ACHN (cell line): ENCODE data around the gene TTBK1.

ENCODE experiments used
- DNase-seq: peaks from one replicate; pipeline ENCODE4 v3.0.0-alpha.2; 2015
- in situ Hi-C: cut with HindIII; loops from 2 replicates; pipeline ENCODE4 v1.10.0; 2017; ENCODE audit warnings: low sequenced_read_pairs, low pct_ligation_motif_present, low pct_unique_long_range_greater_than_20kb

The TTBK1 gene

DNA sequence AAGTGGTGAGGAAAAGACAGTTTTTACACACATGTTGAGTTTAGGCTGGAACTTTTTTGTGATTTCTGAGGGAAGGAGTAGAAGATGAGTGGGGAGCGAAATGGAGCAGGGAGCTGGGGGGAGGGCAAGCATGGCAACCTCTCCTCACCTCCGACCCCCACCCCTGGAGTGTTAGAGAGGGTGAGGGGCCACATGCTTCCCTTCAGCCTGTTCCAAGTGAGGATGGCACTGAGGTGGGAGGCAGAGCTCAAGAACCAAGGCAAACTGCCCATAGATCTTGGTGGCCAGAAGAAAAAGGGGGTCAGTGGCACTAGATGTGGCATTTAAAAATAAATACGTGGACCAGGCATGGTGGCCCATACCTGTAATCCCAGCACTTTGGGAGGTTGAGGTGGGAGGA lies 4.8 kb downstream of the TTBK1 start:
- in situ Hi-C loops, result no loop called here
- no peak for DNase-seq

DNA sequence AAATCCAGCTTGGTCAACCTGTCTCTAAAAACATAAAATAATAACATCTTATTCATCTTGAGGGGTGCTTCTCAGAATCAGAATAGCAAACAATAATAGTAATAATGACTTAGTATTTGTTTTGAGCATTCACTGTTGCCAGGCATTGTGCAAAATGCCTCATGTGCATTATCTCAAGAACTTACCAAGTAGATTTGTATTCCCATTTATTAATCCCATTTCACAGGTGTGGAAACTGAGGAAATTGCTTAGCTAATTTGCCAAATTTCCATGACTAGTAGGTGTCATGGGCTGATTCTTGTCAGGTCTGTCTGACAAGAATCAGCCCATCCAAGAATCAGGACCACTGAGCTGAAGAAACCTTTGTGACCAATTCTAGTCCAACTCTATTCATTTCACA lies 5.5 kb downstream of the TTBK1 start:
- in situ Hi-C loops, result no loop called here
- DNase-seq, result no peak

DNA sequence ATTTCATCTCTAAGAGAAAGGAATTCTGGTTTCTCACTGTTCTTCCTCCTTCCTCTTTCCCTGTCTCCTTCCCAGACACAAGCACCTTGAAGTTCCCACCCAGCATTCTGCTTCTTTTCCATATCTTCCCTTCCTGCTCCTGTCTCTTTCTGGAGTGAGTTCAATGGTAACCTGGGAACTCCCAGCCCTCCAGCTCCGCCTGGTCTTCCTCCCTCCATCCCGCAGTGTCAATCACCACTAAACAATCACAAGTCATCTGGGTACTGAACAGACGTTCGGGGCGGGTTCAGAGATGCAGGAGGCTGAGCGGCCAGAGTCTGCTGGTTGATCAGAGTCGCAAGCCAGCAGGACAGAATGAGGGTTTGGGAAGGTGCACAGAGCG lies 7.7 kb downstream of the TTBK1 start:
- no peak for DNase-seq
- in situ Hi-C loops, result no loop called here

DNA sequence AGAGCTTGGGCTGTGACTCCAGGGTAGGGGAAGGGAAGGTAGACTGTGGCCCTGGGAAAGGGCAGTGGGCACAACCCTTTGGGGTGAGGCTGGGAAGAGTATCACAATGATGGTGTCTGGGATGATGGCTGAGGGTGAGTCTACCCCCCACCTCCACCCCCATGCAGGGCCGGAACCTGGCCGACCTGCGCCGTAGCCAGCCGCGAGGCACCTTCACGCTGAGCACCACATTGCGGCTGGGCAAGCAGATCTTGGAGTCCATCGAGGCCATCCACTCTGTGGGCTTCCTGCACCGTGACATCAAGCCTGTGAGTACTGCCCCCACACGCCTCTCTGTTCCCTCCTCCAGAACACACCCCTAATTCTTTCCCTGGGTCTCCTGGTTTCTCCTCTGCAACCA lies 10.1 kb downstream of the TTBK1 start:
- in situ Hi-C loops, result no loop called here
- DNase-seq, result no peak

DNA sequence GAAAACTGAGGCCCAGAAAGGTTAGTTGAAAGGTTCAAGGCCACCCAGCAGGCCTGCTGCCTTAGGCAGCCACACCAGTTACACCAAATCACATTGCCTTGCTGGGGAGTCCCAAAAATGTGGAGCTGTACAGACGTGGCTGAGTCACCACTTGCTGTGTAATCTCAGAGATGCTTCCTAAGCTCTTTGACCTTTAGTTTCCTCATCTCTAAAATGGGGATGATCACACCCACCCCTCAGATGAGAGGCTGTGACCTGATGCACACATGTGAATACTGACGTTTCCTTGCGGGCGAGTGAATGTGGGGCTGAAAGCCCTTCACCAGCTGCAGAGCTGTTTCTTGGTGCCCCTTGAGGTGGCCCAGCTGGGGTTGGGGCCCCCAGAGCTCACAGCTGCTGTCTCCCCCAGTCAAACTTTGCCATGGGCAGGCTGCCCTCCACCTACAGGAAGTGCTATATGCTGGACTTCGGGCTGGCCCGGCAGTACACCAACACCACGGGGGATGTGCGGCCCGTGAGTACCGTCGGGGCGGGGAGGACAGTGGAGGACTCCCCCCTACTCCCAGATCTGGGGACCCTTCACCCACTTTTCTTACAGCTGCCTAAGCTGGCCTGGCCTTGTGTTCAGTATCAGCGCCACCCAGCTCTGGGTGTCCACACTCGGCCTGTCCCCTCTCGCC lies 11.0 kb downstream of the TTBK1 start:
- in situ Hi-C loops, result no loop called here

DNA sequence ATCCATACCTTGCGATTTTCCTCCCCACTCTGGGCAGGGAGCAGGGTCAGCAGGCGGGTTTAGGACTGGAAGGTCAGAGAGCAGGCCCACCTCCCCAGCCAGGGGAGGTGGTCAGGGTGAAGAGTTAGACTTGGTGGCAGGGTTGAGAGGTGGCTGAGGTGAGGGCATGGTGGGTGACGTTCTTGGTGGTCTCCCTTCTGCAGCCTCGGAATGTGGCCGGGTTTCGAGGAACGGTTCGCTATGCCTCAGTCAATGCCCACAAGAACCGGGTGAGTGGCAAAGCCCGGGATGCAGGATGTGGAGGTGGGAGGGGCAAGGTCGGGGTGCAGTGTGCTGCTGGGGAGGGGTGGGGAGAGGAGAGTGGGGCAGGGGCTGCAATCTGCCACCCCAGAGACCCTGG lies 11.6 kb downstream of the TTBK1 start:
- in situ Hi-C loops, result no loop called here
- no peak for DNase-seq

More for the DNA sequence above, 11.0 kb downstream of the TTBK1 start:
- no peak for DNase-seq

DNA sequence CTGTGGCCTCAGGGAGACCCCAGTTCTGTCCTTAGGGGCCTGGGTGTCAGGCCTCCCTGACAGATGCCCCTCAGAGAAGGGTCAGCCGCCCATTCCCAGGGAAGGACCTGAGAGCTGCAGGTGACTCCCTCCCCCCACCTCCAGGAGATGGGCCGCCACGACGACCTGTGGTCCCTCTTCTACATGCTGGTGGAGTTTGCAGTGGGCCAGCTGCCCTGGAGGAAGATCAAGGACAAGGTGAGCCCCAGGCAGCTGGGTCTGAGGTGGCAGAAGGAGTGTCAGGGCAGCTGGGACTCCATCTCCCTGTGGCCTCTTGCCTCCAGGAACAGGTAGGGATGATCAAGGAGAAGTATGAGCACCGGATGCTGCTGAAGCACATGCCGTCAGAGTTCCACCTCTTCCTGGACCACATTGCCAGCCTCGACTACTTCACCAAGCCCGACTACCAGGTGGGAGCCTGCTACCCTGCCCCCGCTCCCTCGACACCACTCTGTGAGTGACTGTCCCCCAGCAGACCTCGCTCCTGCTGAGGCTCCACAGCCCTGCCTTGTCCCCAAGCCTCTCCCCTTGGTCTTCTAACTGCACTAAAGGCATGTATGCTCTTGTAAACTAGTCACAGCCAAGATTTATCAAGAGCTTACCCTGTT lies 12.2 kb downstream of the TTBK1 start:
- no peak for DNase-seq
- in situ Hi-C loops, result no loop called here

DNA sequence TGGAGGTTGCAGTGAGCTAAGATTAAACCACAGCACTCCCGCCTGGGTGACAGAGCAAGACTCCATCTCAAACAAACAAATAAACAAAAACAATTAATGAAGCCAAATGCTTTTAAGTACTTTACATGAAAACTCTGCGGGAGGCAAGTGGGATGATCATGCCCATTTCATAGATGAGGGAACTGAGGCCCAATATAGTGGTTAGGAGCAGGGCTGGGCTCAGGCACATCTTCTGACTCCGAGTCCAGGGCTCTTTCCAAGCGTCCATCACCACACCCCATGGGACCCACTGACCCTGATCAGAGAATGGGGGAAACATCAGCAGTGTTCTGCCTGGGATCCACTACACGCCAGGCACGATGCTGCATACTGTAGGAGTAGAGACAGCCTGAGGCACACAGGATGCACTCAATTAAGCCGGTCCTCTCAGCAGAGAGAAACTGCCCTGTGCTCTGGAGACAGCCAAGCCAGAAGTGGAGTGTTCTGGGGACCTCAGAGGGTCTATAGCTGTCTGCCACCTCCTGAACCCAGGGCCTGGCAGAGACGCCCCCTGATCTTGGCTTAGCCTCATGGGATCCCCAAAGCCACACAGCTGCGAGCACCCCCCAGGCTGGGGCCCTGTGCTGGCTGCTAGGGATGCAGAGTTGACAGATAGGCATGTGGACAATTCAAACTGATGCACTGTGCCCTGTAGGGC lies 13.5 kb downstream of the TTBK1 start:
- in situ Hi-C loops, result no loop called here

DNA sequence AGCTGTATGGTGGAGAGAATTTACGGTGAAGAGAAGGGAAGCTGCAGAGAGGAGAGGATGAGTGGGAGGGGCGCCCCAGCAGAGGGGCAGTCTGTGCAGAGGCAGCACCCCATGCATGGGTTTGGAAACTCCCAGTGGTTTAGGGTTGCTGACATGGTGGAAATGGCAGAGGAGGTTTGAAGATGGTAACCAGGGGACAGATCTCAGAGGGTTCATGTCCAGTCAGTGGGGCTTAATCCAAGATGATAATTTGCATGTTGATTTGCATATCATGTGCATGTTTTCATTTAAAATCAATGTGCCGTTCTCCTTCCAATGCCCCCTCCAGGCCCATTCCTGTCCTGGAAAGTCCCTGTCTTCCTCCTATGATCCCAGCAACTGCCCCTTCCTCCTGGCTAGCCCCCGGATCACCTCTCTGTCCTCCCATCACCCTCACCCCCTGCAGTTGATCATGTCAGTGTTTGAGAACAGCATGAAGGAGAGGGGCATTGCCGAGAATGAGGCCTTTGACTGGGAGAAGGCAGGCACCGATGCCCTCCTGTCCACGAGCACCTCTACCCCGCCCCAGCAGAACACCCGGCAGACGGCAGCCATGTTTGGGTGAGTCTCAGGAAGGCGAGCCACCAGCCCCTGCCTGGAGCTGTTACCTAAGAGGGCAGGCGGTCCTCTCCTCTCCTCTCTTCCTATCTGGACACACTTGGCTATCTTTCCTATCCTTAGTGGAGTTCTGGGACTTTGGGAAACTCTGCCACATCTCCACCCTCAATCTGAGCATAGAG lies 14.3 kb downstream of the TTBK1 start:
- no peak for DNase-seq

More for the DNA sequence above, 13.5 kb downstream of the TTBK1 start:
- DNase-seq, result no peak

DNA sequence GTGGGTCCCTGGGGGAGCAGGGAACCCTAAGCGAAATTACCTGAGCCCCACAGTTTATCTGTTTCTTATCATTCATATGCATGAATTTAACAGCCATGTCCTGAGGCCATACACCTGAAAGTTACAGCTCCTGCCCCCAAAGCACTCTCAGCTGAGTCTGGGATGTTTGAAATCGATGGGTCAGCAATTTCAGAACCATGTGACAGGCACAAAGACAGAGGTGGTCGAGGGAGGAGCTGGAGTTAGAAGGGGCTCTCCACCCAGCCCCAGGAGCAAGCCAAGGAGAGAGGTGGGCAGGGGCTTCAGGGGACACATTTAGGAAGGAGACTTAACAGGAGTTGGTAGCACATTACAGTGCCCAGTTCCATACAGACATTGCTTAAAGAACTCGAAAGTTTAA lies 14.9 kb downstream of the TTBK1 start:
- DNase-seq, result no peak
- in situ Hi-C loops, result no loop called here

More for the DNA sequence above, 14.3 kb downstream of the TTBK1 start:
- in situ Hi-C loops, result no loop called here

DNA sequence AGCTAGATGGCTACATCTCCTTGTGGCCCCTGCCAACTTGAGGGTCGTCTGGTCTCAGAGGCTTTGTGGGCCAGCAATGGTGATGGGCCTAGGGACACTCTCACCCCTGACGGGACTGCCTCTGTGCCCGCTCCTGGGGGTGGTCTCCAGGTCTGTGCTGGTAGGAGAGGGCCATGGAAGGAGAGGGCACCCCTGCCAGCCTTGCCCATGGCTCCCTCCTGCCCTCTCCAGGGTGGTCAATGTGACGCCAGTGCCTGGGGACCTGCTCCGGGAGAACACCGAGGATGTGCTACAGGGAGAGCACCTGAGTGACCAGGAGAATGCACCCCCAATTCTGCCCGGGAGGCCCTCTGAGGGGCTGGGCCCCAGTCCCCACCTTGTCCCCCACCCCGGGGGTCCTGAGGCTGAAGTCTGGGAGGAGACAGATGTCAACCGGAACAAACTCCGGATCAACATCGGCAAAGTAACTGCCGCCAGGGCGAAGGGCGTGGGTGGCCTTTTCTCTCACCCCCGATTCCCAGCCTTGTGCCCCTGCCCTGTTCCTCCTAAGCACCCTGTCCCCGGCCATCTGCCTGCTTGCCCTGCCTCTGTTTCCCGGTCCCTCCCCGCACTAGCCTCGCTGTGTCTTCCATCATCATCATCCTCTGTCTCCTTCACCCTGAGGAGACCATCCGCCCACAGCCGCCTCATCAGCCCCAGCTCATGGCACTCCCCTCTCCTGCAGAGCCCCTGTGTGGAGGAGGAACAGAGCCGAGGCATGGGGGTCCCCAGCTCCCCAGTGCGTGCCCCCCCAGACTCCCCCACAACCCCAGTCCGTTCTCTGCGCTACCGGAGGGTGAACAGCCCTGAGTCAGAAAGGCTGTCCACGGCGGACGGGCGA lies 15.8 kb downstream of the TTBK1 start:
- in situ Hi-C loops, result no loop called here

DNA sequence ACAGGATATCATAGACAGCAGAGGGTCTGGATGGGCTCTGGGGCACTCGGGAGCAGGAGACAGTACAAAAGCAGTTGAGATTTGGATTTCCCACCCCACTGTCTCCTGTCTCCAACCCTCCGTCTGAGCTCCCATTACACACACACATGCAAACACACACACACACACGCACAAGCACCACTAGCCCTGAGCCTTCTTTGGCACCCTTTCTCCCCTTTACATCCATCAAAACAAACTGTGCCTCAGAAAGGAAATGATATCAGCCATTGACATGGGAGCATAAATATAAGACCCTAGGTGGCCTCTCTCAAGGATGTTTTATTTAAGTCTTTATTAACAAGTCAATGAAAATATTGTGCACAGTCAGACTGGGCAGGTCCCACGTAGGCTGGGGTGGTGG lies 17.5 kb downstream of the TTBK1 start:
- in situ Hi-C loops, result no loop called here
- no peak for DNase-seq

More for the DNA sequence above, 15.8 kb downstream of the TTBK1 start:
- DNase-seq, result no peak

DNA sequence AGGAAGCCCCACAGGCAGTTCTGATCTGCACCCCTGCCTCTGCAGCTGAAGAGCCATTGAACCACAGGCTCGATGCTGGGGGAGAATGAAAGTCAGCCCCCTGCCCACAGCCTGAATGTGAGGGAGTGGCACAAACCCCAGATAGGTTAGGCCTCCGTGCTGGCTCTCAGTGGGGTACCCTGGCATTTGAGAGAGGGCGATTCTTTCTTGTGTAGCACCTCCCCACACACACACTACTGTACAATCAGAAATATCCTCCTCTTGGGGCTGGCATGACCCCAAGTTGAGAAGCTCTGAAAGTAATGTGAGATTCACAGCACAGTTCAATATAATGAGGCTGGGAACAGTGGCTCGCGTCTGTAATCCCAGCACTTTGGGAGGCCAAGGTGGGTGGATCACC lies 17.9 kb downstream of the TTBK1 start:
- no peak for DNase-seq
- in situ Hi-C loops, result no loop called here

DNA sequence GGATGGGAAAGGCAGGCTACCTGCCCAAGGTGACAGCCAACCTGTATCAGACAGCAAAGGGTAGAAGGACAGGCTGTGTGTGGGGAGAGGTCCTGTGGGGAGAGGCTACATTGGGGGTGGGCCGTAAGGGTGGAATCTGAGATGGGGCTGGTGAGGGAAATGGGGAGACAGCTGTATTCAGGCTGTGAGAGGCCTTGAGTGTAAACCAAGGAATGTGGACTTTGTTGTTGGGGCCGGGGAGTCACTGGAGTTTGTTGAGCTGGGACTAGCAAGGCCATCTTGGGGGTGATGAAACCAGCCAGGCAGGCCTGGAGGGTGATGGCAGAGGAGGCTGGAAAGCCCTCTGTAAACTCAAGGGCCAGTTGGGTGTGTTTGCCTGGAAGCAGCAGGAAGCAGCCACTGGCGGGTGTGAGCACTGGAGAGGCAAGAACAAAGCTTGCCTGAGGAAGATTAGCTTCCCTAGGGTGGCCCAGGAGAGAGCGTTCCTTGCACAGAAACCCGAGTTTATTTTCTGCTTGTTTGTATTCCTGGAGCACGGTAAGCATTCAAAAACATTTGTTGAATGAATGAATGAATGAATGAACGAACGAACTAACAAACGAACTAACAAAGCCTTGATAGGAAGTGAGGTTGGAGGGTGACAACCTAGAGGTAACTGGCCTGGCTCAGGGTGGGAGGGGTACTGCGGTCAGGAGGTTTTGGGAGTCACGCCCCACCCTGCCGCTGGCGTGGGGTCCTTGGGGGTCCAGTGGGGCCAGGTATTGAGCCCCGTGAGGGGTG lies 18.9 kb downstream of the TTBK1 start:
- no peak for DNase-seq
- in situ Hi-C loops, result no loop called here

DNA sequence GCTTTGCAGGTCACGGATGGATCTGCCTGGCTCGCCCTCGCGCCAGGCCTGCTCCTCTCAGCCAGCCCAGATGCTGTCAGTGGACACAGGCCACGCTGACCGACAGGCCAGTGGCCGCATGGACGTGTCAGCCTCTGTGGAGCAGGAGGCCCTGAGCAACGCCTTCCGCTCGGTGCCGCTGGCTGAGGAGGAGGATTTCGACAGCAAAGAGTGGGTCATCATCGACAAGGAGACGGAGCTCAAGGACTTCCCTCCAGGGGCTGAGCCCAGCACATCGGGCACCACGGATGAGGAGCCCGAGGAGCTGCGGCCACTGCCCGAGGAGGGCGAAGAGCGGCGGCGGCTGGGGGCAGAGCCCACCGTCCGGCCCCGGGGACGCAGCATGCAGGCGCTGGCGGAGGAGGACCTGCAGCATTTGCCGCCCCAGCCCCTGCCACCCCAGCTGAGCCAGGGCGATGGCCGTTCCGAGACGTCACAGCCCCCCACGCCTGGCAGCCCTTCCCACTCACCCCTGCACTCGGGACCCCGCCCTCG lies 19.6 kb downstream of the TTBK1 start:
- DNase-seq, result no peak
- in situ Hi-C loops, result no loop called here

DNA sequence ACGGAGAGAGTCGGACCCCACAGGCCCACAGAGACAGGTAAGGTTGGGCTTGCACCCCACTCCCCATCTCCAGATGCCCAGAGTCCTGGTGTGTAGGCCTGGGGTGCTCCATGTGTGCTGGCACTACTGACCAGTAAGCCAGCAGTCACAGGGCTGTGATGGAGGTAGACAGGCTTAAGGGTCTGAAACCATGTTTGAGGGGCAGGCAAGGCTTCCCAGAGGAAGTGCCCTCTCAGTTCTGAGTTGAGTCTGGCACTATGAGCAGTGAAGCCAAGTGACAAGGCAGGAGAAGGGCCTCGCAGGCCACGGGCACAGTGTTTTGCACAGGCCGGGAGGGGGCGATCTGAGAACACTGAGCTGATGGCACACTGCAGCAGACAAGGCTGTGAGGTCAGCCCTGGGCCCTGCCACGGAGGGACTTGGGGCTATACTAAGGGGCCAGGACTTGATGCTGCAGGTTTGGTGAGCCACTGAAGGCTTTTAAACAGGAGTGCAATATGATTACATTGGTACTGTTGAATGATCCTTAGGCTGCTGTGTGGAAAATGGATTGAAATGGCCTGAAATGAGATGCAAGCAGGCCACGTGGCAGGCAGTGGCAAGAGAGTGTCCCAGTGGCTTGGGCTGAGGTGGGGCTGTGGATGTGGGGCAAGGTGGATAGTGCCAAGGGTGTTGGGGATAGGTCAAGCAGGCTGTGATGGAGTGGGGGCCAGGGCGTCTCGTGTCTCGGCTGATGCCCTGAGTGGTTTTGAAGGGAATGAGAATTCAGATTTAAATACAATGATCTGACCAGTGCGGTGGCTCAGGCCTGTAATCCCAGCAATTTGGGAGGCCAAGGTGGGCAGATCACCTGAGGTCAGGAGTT lies 20.3 kb downstream of the TTBK1 start:
- DNase-seq, result peak; percentile 62
- in situ Hi-C loops, result no loop called here
